B cell (primary cell): ENCODE results near the gene MTF1. TPM values are rescaled to one million over a fixed set of nuclear protein-coding genes. Genes with fewer than 3 reads are reported as not detected.

Experiments used
- ATAC-seq: fragments of 200-7000 bp; cut with Tn5 transposase; one replicate; pipeline ENCODE4 v1.10.0; 2021; ENCODE audit warnings: low read depth, mild to moderate bottlenecking, moderate number of reproducible peaks, moderate library complexity
- CTCF ChIA-PET: fragments of 350-600 bp; sonication (Branson Sonifier 250); formaldehyde crosslinking; loops from one replicate; lab custom pipeline; 2021; ENCODE audit warnings: antibody characterized with exemption, inconsistent platforms; lab: Charles Lee
- POLR2A ChIA-PET: fragments of 350-600 bp; sonication (Branson Sonifier 250); formaldehyde crosslinking; loops from one replicate; lab custom pipeline; 2021; ENCODE audit warnings: antibody characterized with exemption; lab: Charles Lee
- DNase-seq: peaks from one replicate; pipeline ENCODE4 v3.0.0; 2013
- H2AFZ ChIP-seq: 2 replicates; pipeline ENCODE4 v1.6.1; 2012; ENCODE audit warnings: mild to moderate bottlenecking, low read depth, low read length; ENCODE audit not compliant: insufficient read depth, poor library complexity, severe bottlenecking
- H3K27ac ChIP-seq, 2 donors: 1 replicate in 1 of 2; 2 replicates in 1 of 2; pipeline ENCODE4 v1.5.1; 2012 to 2013; ENCODE audit warnings: low read length in 2 of 2, mild to moderate bottlenecking in 2 of 2, moderate library complexity in 1 of 2
- H3K27me3 ChIP-seq, 4 experiments: fragments of 200-600 bp in 1 of 4; sonication (generic) in 1 of 4; replicated peaks in 1 of 4; 1 replicate in 2 of 4; 2 replicates in 2 of 4; pipeline versions ENCODE4 v1.6.1 to v1.7.0; 2013 to 2016; ENCODE audit warnings: low read length in 3 of 4, mild to moderate bottlenecking in 2 of 4, mixed read lengths in 1 of 4, moderate library complexity in 1 of 4; ENCODE audit not compliant: insufficient read depth in 4 of 4, control insufficient read depth in 3 of 4; ENCODE audit errors: control extremely low read depth in 1 of 4
- H3K36me3 ChIP-seq, 2 experiments: replicated peaks in 1 of 2; 1 replicate in 1 of 2; 2 replicates in 1 of 2; pipeline versions ENCODE4 v1.6.1 to v1.7.1; 2013; ENCODE audit warnings: low read length in 1 of 2; ENCODE audit not compliant: insufficient read depth in 2 of 2, control insufficient read depth in 1 of 2; ENCODE audit errors: control extremely low read depth in 1 of 2, extremely low read depth in 1 of 2
- H3K4me1 ChIP-seq, 2 donors: fragments of 200-600 bp in 1 of 2; sonication (generic) in 1 of 2; 1 replicate in 1 of 2; 2 replicates in 1 of 2; pipeline versions ENCODE4 v1.5.1 to v1.6.1; 2013 to 2017; ENCODE audit warnings: low read length in 2 of 2; ENCODE audit not compliant: control insufficient read depth in 2 of 2, insufficient read depth in 2 of 2
- H3K4me2 ChIP-seq: replicated peaks from 2 replicates; pipeline ENCODE3; 2012; ENCODE audit warnings: mild to moderate bottlenecking, low read depth, low read length; ENCODE audit not compliant: poor library complexity, severe bottlenecking
- H3K4me3 ChIP-seq, 5 experiments: fragments of 200-600 bp in 1 of 5; sonication (generic) in 1 of 5; 1 replicate in 3 of 5; 2 replicates in 2 of 5; pipeline versions ENCODE4 v1.5.1 to v1.7.0; 2011 to 2016; ENCODE audit warnings: low read length in 4 of 5, mild to moderate bottlenecking in 4 of 5, low read depth in 2 of 5, control low read depth in 1 of 5, moderate library complexity in 1 of 5; ENCODE audit not compliant: insufficient read depth in 1 of 5; ENCODE audit errors: control extremely low read depth in 1 of 5, extremely low read depth in 1 of 5
- H3K79me2 ChIP-seq: fragments of 200-600 bp; sonication (generic); one replicate; pipeline ENCODE4 v1.6.0; 2016; ENCODE audit warnings: low read length; ENCODE audit not compliant: control insufficient read depth, insufficient read depth
- H3K9ac ChIP-seq: fragments of 200-600 bp; sonication (generic); 2 replicates; pipeline ENCODE4 v1.6.1; 2017; ENCODE audit warnings: mild to moderate bottlenecking, low read length, moderate library complexity
- H3K9me3 ChIP-seq, 3 donors: one replicate each; pipeline versions ENCODE4 v1.6.1 to v1.7.1; 2013; ENCODE audit warnings: low read length in 2 of 3; ENCODE audit not compliant: control insufficient read depth in 2 of 3, insufficient read depth in 1 of 3; ENCODE audit errors: control extremely low read depth in 1 of 3
- H4K20me1 ChIP-seq: 2 replicates; pipeline ENCODE4 v1.6.0; 2012; ENCODE audit warnings: mild to moderate bottlenecking, low read length; ENCODE audit not compliant: insufficient read depth, control insufficient read depth, poor library complexity, severe bottlenecking
- H3K27ac Mint-ChIP-seq: one replicate; pipeline ENCODE4 v1.8.0; 2021; ENCODE audit warnings: mixed read lengths
- H3K27me3 Mint-ChIP-seq: one replicate; pipeline ENCODE4 v1.8.0; 2021; ENCODE audit warnings: mixed read lengths
- H3K4me1 Mint-ChIP-seq: one replicate; pipeline ENCODE4 v1.8.0; 2021; ENCODE audit warnings: mixed read lengths
- H3K4me3 Mint-ChIP-seq: one replicate; pipeline ENCODE4 v1.8.0; 2021; ENCODE audit warnings: mixed read lengths
- H3K9me3 Mint-ChIP-seq: one replicate; pipeline ENCODE4 v1.8.0; 2022; ENCODE audit warnings: mixed read lengths; ENCODE audit not compliant: insufficient read depth
- CTCF ChIP-seq: fragments of 200-600 bp; IDR thresholded peaks from one replicate; pipeline ENCODE4 v1.8.0; 2022; ENCODE audit warnings: antibody characterized with exemption, mild to moderate bottlenecking
- EZH2 ChIP-seq: IDR thresholded peaks from 2 replicates; pipeline ENCODE4 v1.6.1; 2012; ENCODE audit warnings: borderline replicate concordance, low read depth, mild to moderate bottlenecking, moderate library complexity, low read length; ENCODE audit not compliant: insufficient read depth, poor library complexity, severe bottlenecking
- WGBS: methylation state at CpG from one replicate; pipeline ENCODE4 v1.1.5; 2013; ENCODE audit warnings: missing lambda C conversion rate; ENCODE audit not compliant: insufficient coverage; 5-methylcytosine and 5-hydroxymethylcytosine counted together
- intact Hi-C: fragments of 100-400 bp; cut with micrococcal nuclease; formaldehyde crosslinking; loops from one replicate; pipeline ENCODE4 v1.10.0; 2022
- polyA plus RNA-seq: library from polyadenylated mRNA; depleted of rRNA; stranded (reverse); fragments of >200 nt; gene quantifications from 2 replicates; pipeline ENCODE4 v1.2.3, GENCODE V29; 2012
- total RNA-seq, 2 donors: library from RNA; stranded (reverse); fragments of 120-200 nt in 1 of 2; gene quantifications; 1 replicate in 1 of 2; 2 replicates in 1 of 2; pipeline versions ENCODE4 v1.2.3 to v1.2.4, GENCODE V29; 2013 to 2022

Gene MTF1
- total and polyA plus RNA-seq, 2 donors (not counting 1 experiment from before 2014, with no cell fraction given), result 6.2 to 36.7 TPM

- H3K27ac ChIP-seq, result no peak overlapping the region
- H3K27me3 ChIP-seq, result no peaks in the 10 kb centered on the region
- H2AFZ ChIP-seq, result no peak overlapping the region
- ChIA-PET POLR2A (no interaction called here), CTCF (no interaction called here)
- H3K27me3 Mint-ChIP-seq, result no peaks in the 10 kb centered on the region
- no peaks in the 10 kb centered on the region for H3K9me3 ChIP-seq
- peaks cover 18 to 32% of the 10 kb centered on the region in 2 experiments for H3K36me3 ChIP-seq
- no peaks in the 10 kb centered on the region for H4K20me1 ChIP-seq
- TF ChIP-seq EZH2 (no peak), CTCF (no peak)
- H3K4me1 Mint-ChIP-seq, result no peaks in the 10 kb centered on the region
- DNase-seq, result no peak
- no CpG with 5 or more reads among the region's 1 CpG for WGBS
- H3K4me1 ChIP-seq, result no peaks in the 10 kb centered on the region
- intact Hi-C loops, result no loop called here
- no peak overlapping the region for H3K4me3 Mint-ChIP-seq
- no peak for ATAC-seq
- H3K9ac ChIP-seq, result no peak overlapping the region
- H3K4me2 ChIP-seq, result no peak overlapping the region
- no peak overlapping the region for H3K27ac Mint-ChIP-seq
- H3K9me3 Mint-ChIP-seq, result no peaks in the 10 kb centered on the region
- no peaks in the 10 kb centered on the region for H3K79me2 ChIP-seq
- H3K4me3 ChIP-seq, result no peak overlapping the region
These were observed 7.1 kb upstream of the MTF1 start for GRCh38 chr1:37866491-37866890.

DNA sequence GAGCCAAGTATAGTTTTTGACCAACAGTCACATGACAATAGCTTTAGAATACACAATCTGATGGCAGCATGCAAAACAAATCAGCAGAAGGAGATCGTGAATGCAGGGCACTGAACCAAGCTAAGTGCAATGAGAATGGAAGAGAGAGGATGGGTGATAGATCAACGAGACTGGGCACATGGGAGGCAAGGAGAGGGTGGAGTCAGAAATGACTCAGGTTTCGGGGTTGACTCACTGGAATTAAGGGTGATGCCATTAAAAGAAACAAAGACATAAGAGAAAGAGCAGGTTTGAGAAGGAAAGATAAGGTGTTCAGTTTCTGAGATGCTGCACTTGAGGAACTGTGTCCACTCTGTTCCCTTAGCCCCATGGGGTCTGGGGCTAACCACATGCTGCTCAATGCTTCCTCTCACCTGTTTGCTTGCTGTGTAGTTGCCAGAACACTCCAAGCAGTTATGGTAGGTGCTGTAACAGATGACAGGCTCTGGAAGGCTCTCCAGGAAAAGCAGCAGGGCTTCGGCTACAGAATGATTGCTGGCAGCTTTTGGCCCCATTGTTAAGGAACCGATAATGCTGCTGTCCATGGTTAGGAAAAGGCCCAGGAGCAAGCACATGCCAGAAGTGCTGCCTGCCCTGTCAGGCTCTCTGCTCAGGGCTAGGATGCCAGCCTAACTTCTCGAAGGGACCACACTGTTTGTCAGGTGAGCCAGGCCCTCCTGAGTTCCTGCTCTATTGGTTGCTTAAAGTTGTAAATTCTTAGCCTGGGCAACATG, 6.1 kb upstream of the MTF1 start:
- no peak overlapping the region for H3K27ac Mint-ChIP-seq
- no peak overlapping the region for H3K4me3 Mint-ChIP-seq

More for the DNA sequence above, 6.1 kb upstream of the MTF1 start:
- ChIA-PET CTCF (no interaction called here), POLR2A (no interaction called here)
- Histone ChIP-seq H3K79me2 (no peaks in the 10 kb centered on the region), H3K27me3 (no peaks in the 10 kb centered on the region), H3K9me3 (no peaks in the 10 kb centered on the region), H3K4me3 (no peak overlapping the region), H3K36me3 (peaks cover 18 to 35% of the 10 kb centered on the region in 2 experiments), H3K9ac (no peak overlapping the region), H2AFZ (no peak overlapping the region), H3K27ac (no peak overlapping the region), H3K4me1 (no peaks in the 10 kb centered on the region), H3K4me2 (no peak overlapping the region), H4K20me1 (no peaks in the 10 kb centered on the region)
- H3K9me3 Mint-ChIP-seq, result no peaks in the 10 kb centered on the region
- ATAC-seq (no peak), DNase-seq (no peak)
- no peaks in the 10 kb centered on the region for H3K27me3 Mint-ChIP-seq
- H3K4me1 Mint-ChIP-seq, result no peaks in the 10 kb centered on the region
- TF ChIP-seq CTCF, result no peak
- no peak for TF ChIP-seq EZH2
- intact Hi-C loops, result no loop called here
- WGBS, result 97% methylated on average over 6 of the region's 6 CpGs
